HCT116 (cell line): Measurements from ENCODE around the gene CMTM8.

ENCODE experiments used
- POLR2A ChIP-seq: IDR thresholded peaks from 2 replicates; pipeline ENCODE4 v1.7.0; 2011; ENCODE audit warnings: borderline replicate concordance; ENCODE audit not compliant: insufficient read depth, insufficient read length; ENCODE audit errors: extremely low read depth
- TF ChIP-seq, protein P1 (sequence below): IDR thresholded peaks from 2 replicates; pipeline ENCODE4 v1.6.1; 2012; ENCODE audit warnings: low read depth
- TF ChIP-seq, protein P2 (sequence below), 3 experiments: fragments of 200-600 bp in 1 of 3; sonication (generic) in 1 of 3; IDR thresholded peaks in 2 of 3; conservative IDR thresholded peaks in 1 of 3; 2 replicates each; pipeline ENCODE4 v1.5.1; 2012 to 2017; ENCODE audit warnings: low read depth in 2 of 3, low read length in 2 of 3, antibody characterized with exemption in 1 of 3, borderline replicate concordance in 1 of 3, control low read depth in 1 of 3, mild to moderate bottlenecking in 1 of 3, mixed read lengths in 1 of 3, mixed run types in 1 of 3, moderate library complexity in 1 of 3; ENCODE audit not compliant: insufficient read depth in 1 of 3

DNA sequence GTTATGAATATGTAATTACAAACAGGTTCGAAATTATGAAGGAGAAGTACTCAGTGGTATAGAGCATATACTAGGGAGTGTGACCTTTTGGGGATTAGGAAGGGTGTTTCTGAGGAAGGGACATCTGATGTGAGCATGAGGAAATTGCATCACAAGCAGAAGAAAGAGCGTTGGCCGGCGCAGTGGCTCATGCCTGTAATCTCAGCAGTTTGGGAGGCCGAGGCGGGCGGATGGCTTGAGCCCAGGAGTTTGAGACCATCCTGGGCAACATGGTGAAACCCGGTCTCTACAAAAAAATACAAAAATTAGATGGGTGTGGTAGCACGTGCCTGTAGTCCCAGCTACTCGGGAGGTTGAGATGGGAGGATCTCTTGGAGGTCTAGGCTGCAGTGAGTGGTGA is 160.1 kb downstream of the CMTM8 start:
- TF ChIP-seq, protein P1, sequence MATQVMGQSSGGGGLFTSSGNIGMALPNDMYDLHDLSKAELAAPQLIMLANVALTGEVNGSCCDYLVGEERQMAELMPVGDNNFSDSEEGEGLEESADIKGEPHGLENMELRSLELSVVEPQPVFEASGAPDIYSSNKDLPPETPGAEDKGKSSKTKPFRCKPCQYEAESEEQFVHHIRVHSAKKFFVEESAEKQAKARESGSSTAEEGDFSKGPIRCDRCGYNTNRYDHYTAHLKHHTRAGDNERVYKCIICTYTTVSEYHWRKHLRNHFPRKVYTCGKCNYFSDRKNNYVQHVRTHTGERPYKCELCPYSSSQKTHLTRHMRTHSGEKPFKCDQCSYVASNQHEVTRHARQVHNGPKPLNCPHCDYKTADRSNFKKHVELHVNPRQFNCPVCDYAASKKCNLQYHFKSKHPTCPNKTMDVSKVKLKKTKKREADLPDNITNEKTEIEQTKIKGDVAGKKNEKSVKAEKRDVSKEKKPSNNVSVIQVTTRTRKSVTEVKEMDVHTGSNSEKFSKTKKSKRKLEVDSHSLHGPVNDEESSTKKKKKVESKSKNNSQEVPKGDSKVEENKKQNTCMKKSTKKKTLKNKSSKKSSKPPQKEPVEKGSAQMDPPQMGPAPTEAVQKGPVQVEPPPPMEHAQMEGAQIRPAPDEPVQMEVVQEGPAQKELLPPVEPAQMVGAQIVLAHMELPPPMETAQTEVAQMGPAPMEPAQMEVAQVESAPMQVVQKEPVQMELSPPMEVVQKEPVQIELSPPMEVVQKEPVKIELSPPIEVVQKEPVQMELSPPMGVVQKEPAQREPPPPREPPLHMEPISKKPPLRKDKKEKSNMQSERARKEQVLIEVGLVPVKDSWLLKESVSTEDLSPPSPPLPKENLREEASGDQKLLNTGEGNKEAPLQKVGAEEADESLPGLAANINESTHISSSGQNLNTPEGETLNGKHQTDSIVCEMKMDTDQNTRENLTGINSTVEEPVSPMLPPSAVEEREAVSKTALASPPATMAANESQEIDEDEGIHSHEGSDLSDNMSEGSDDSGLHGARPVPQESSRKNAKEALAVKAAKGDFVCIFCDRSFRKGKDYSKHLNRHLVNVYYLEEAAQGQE: no peak
- TF ChIP-seq, protein P2, sequence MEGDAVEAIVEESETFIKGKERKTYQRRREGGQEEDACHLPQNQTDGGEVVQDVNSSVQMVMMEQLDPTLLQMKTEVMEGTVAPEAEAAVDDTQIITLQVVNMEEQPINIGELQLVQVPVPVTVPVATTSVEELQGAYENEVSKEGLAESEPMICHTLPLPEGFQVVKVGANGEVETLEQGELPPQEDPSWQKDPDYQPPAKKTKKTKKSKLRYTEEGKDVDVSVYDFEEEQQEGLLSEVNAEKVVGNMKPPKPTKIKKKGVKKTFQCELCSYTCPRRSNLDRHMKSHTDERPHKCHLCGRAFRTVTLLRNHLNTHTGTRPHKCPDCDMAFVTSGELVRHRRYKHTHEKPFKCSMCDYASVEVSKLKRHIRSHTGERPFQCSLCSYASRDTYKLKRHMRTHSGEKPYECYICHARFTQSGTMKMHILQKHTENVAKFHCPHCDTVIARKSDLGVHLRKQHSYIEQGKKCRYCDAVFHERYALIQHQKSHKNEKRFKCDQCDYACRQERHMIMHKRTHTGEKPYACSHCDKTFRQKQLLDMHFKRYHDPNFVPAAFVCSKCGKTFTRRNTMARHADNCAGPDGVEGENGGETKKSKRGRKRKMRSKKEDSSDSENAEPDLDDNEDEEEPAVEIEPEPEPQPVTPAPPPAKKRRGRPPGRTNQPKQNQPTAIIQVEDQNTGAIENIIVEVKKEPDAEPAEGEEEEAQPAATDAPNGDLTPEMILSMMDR (IDR thresholded peaks at IDR 0.05 in 2 of 3, conservative IDR thresholded peaks at IDR 0.05 in 1 of 3; ENCODE audit: borderline replicate concordance in 1 of 3, insufficient read depth in 1 of 3, low read depth in 2 of 3, low read length in 2 of 3): no peak
- TF ChIP-seq POLR2A: no peak
